Measurements from ENCODE around the gene CHRNA10.

GRCh38 chr11:3632070-3632660 lies 39.0 kb downstream of the CHRNA10 start:
- TF ChIP-seq EZH2 (IDR thresholded peaks at IDR 0.05; ENCODE audit: borderline replicate concordance, insufficient read depth, low read length, poor library complexity, severe bottlenecking) (no peak), MXI1 (conservative IDR thresholded peaks at IDR 0.05; ENCODE audit: poor library complexity, severe bottlenecking) (no peak), REST (IDR thresholded peaks at IDR 0.05; ENCODE audit: borderline replicate concordance) (no peak), CTCF (IDR thresholded peaks at IDR 0.05; ENCODE audit: poor library complexity, severe bottlenecking) (no peak), SMC3 (conservative IDR thresholded peaks at IDR 0.05; ENCODE audit: poor library complexity) (no peak), EP300 (conservative IDR thresholded peaks at IDR 0.05; ENCODE audit: poor library complexity, severe bottlenecking) (no peak), RAD21 (conservative IDR thresholded peaks at IDR 0.05) (no peak), POLR2AphosphoS5 (IDR thresholded peaks at IDR 0.05) (no peak)
